Activated naive CD4-positive, alpha-beta T cell treated with anti-CD3 and anti-CD28 coated beads, Interleukin-2, amount 10 ng/mL, durations not matched to agents 7 days and 5 days (primary cell): ENCODE measurements around the gene ERVV-1.

Source experiments
- CTCF ChIA-PET: fragments of 350-600 bp; sonication (Branson Sonifier 250); formaldehyde crosslinking; loops from one replicate; lab custom pipeline; 2021; ENCODE audit warnings: antibody characterized with exemption; lab: Charles Lee
- DNase-seq: peaks from one replicate; pipeline ENCODE4 v3.0.0-alpha.2; 2020
- H3K27ac Mint-ChIP-seq: one replicate; pipeline ENCODE4 v1.8.0; 2021; ENCODE audit warnings: mild to moderate bottlenecking, moderate library complexity, mixed read lengths
- H3K27me3 Mint-ChIP-seq: one replicate; pipeline ENCODE4 v1.8.0; 2021; ENCODE audit warnings: mild to moderate bottlenecking, mixed read lengths
- H3K36me3 Mint-ChIP-seq: one replicate; pipeline ENCODE4 v1.8.0; 2021; ENCODE audit warnings: mixed read lengths
- H3K4me1 Mint-ChIP-seq: one replicate; pipeline ENCODE4 v1.8.0; 2021; ENCODE audit warnings: mixed read lengths
- H3K4me3 Mint-ChIP-seq: one replicate; pipeline ENCODE4 v1.8.0; 2021; ENCODE audit warnings: mild to moderate bottlenecking, moderate library complexity, mixed read lengths
- H3K9me3 Mint-ChIP-seq: one replicate; pipeline ENCODE4 v1.8.0; 2021; ENCODE audit warnings: mixed read lengths

Gene ERVV-1

DNA sequence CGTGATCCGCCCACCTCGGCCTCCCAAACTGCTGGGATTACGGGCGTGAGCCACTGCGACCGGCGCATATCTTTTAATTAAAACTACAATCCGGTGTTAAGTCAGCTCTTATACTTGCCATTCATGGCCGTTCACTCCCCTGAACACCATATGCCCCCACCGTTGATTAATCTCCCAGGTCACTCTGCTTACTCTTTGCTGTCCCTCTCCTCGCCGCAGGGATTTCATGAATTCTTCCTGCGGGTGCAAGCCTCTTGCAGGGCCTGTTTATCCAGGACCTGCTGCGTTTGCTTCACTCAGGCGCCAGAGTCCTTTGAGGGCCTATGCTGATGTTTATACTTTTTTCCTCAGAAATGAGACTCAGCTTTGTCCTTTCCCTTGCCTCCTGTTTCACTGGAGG is 31.8 kb downstream of the ERVV-1 start:
- CTCF ChIA-PET = no interaction called here
- H3K4me1 Mint-ChIP-seq = no peaks in the 10 kb centered on the region
- H3K4me3 Mint-ChIP-seq = no peak overlapping the region
- H3K27me3 Mint-ChIP-seq = no peaks in the 10 kb centered on the region
- DNase-seq = no peak
- H3K27ac Mint-ChIP-seq = no peak overlapping the region
- H3K9me3 Mint-ChIP-seq = peaks cover 33% of the 10 kb centered on the region
- no peaks in the 10 kb centered on the region for H3K36me3 Mint-ChIP-seq

DNA sequence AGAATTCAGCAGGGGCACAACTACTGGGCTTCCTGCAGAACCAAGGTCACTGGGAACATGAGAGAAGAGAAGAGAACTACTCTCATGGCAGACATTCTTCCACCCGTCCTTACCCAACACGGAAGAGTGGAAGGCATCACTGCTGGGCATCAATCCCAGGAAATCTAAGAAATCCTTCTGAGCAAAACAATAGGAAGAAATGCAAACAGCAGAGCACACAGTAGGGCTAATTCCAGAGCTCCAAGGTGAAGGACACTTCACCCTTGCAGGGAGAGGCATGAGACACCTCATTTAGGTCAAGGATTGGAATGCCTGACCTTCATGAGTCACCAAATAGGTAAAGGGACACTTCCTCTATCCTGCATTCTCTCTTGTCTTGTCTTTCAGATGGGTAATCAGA is 33.7 kb downstream of the ERVV-1 start:
- no peaks in the 10 kb centered on the region for H3K36me3 Mint-ChIP-seq
- H3K27me3 Mint-ChIP-seq = no peaks in the 10 kb centered on the region
- no peak overlapping the region for H3K27ac Mint-ChIP-seq
- CTCF ChIA-PET = no interaction called here
- DNase-seq = no peak
- peaks cover 42% of the 10 kb centered on the region for H3K9me3 Mint-ChIP-seq
- H3K4me3 Mint-ChIP-seq = no peak overlapping the region
- no peaks in the 10 kb centered on the region for H3K4me1 Mint-ChIP-seq

DNA sequence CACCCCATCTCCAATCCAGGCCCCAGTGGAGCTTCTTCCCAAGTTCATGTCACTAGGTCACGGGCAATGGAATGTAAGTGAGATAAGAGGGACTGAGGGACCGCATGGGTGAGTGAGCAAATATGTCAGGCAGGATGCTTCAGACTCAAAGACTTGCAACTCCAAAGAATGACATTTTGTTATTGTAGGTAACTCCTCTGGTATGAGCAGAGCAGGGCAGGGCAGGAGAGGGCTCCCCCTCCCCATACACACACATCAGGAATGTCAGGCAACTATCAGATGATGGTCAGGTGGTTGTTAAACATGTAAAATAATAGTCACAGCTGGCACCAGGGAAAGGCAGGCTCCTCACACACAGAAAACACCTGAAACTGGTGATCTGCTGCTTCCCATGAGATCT is 41.4 kb downstream of the ERVV-1 start:
- no peak for DNase-seq
- H3K9me3 Mint-ChIP-seq = peaks cover 51% of the 10 kb centered on the region
- CTCF ChIA-PET = no interaction called here
- no peak overlapping the region for H3K27ac Mint-ChIP-seq
- no peak overlapping the region for H3K4me3 Mint-ChIP-seq
- H3K36me3 Mint-ChIP-seq = peaks cover 5% of the 10 kb centered on the region
- H3K27me3 Mint-ChIP-seq = peaks cover 16% of the 10 kb centered on the region
- peaks cover 2% of the 10 kb centered on the region for H3K4me1 Mint-ChIP-seq

DNA sequence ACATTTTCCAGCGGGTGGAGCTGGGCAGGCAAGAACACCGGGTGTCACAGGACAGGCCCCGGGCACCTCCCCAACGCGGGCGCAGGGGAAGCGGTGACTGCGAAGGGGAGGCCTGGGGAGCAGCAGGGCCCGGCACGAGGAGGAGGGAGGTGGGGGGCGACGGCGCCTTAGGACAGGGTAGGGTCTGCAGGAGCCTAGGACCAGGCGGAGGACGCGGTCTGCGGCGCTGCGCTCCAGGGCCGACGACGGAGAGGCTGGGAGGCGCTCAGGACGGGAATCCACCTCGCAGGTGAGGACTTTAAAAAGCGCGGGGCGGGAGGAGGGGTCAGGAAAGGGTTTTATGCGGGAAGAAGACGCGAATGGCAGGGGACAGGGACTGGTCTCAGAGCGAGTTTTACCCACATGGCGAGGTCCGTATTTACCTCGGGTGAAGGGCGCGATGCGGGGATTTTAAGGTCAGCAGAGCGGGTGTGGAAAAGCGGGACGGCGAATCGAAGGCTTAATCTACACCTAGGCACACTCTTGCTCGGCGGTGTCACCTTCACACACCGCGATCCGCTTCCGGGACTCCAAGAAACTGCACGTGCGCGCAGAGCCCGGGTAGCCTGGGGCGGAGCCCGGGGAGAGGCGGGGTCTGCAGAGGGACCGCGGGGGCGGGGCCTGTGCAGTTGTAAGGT is 44.3 kb downstream of the ERVV-1 start:
- DNase-seq = peak; percentile 40
- peaks cover 51% of the 10 kb centered on the region for H3K9me3 Mint-ChIP-seq
- no peak overlapping the region for H3K27ac Mint-ChIP-seq
- peaks cover 2% of the 10 kb centered on the region for H3K4me1 Mint-ChIP-seq
- no peak overlapping the region for H3K4me3 Mint-ChIP-seq
- peaks cover 16% of the 10 kb centered on the region for H3K27me3 Mint-ChIP-seq
- CTCF ChIA-PET = no interaction called here
- H3K36me3 Mint-ChIP-seq = peaks cover 14% of the 10 kb centered on the region
